HepG2 (cell line): Measurements from ENCODE around the gene UBR1.

ENCODE experiments used
- ATF7 ChIP-seq, 2 experiments: fragments of 450-650 bp in 1 of 2; sonication (generic) in 1 of 2; formaldehyde crosslinking in 1 of 2; IDR thresholded peaks; 2 replicates each; pipeline versions ENCODE4 v1.4.0 to v1.6.1; 2016 to 2020; ENCODE audit warnings: antibody characterized with exemption in 1 of 2, mild to moderate bottlenecking in 1 of 2, missing genetic modification reagents in 1 of 2
- BCLAF1 ChIP-seq: fragments of 450-650 bp; IDR thresholded peaks from 2 replicates; pipeline ENCODE4 v1.6.1; 2017; ENCODE audit warnings: mild to moderate bottlenecking
- CHD2 ChIP-seq: IDR thresholded peaks from 2 replicates; pipeline ENCODE4 v1.6.1; 2011; ENCODE audit warnings: low read depth, low read length, improper control_type of control experiment
- CTCF ChIP-seq: sonication (generic); formaldehyde crosslinking; IDR thresholded peaks from 2 replicates; pipeline ENCODE4 v1.5.0; 2020; ENCODE audit warnings: mild to moderate bottlenecking, missing genetic modification reagents, moderate library complexity
- EZH2 ChIP-seq: conservative IDR thresholded peaks from 2 replicates; pipeline ENCODE4 v1.6.1; 2012; ENCODE audit warnings: mild to moderate bottlenecking, low read depth, low read length, moderate library complexity
- LBX2 ChIP-seq: sonication (generic); formaldehyde crosslinking; IDR thresholded peaks from 2 replicates; pipeline ENCODE4 v1.5.0; 2020; ENCODE audit warnings: missing genetic modification reagents, mild to moderate bottlenecking, borderline replicate concordance
- RERE ChIP-seq: IDR thresholded peaks from 2 replicates; pipeline ENCODE4 v1.6.1; 2016; ENCODE audit warnings: low read depth, missing genetic modification reagents, missing compliant biosample characterization
- RFXAP ChIP-seq: sonication (generic); formaldehyde crosslinking; IDR thresholded peaks from 2 replicates; pipeline ENCODE4 v1.4.0; 2020; ENCODE audit warnings: missing genetic modification reagents, borderline replicate concordance
- SIN3A ChIP-seq: IDR thresholded peaks from 2 replicates; pipeline ENCODE4 v1.6.1; 2011; ENCODE audit warnings: low read depth, mild to moderate bottlenecking, control low read depth, low read length, borderline replicate concordance
- SP1 ChIP-seq, 2 experiments: fragments of 450-650 bp in 1 of 2; sonication (generic) in 1 of 2; formaldehyde crosslinking in 1 of 2; IDR thresholded peaks; 2 replicates each; pipeline versions ENCODE4 v1.4.0 to v1.6.1; 2016 to 2020; ENCODE audit warnings: missing genetic modification reagents in 1 of 2
- ZNF318 ChIP-seq: sonication (generic); formaldehyde crosslinking; IDR thresholded peaks from 2 replicates; pipeline ENCODE4 v1.4.0; 2020; ENCODE audit warnings: mild to moderate bottlenecking, missing genetic modification reagents
- ZNF331 ChIP-seq: sonication (generic); formaldehyde crosslinking; IDR thresholded peaks from 2 replicates; pipeline ENCODE4 v1.4.0; 2020; ENCODE audit warnings: missing genetic modification reagents
- ZNF598 ChIP-seq: sonication (generic); formaldehyde crosslinking; IDR thresholded peaks from 2 replicates; pipeline ENCODE4 v1.5.1; 2020; ENCODE audit warnings: mild to moderate bottlenecking, missing genetic modification reagents, borderline replicate concordance
- ZNF740 ChIP-seq: sonication (generic); formaldehyde crosslinking; IDR thresholded peaks from 2 replicates; pipeline ENCODE4 v1.4.0; 2020; ENCODE audit warnings: missing genetic modification reagents

GRCh38 chr15:42954291-42954690 lies 151.5 kb downstream of the UBR1 start:
- TF ChIP-seq CTCF (CRISPR knock-in tag): no peak
- TF ChIP-seq ATF7 (IDR thresholded peaks at IDR 0.05): no peak
- TF ChIP-seq ATF7 (CRISPR knock-in tag; IDR thresholded peaks at IDR 0.05): no peak
- TF ChIP-seq SP1 (IDR thresholded peaks at IDR 0.05): no peak
- TF ChIP-seq SP1 (CRISPR knock-in tag; IDR thresholded peaks at IDR 0.05): no peak
- TF ChIP-seq LBX2: no peak
- TF ChIP-seq SIN3A: no peak
- TF ChIP-seq CHD2: no peak
- TF ChIP-seq ZNF318 (CRISPR knock-in tag): no peak
- no peak for TF ChIP-seq ZNF598 (CRISPR knock-in tag)
- no peak for TF ChIP-seq BCLAF1
- no peak for TF ChIP-seq RFXAP
- no peak for TF ChIP-seq EZH2
- TF ChIP-seq RERE (CRISPR knock-in tag): no peak
- no peak for TF ChIP-seq ZNF331 (CRISPR knock-in tag)
- no peak for TF ChIP-seq ZNF740 (CRISPR knock-in tag)
